ENCODE data around the gene SLC26A4.
A peak's percentile ranks its signal among the peaks of the same experiment; 100 is the strongest.

SLC26A4 gene

DNA sequence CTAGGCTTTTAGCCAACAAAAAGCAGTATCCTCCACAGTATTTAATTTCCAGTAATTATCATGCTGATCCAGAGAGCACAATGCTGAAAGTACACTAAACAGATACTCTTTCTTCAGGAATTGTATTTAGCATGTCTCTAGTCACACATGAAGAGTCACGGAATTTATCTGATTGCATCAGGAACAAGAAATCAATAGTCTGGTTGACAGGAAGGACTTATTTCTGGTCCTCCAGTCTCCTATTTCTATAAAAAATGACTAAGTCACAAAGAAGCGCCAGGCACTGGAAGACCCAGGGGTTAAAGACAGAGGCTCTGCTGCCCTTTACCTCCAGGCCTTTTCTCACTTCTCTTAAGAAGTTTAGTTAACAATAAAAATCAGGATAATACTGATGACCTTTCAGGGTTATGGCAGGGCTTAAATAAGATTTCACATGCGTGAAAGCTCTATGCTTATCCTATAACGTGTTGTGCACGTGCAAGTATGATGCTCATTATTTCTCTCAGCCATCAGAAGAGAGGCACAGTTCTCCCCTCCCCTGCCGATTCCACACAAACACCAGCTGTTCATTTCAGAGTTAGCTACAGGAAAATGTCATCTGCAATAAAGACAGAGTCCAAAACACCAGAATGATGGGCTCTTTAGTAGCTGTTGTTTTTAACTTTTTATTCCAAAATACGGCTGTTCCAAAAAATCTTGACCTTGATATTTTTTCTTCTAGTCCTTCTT, 36.9 kb downstream of the SLC26A4 start:
- DNase-seq, result peak in 1 of 14 donors; percentile 17

DNA sequence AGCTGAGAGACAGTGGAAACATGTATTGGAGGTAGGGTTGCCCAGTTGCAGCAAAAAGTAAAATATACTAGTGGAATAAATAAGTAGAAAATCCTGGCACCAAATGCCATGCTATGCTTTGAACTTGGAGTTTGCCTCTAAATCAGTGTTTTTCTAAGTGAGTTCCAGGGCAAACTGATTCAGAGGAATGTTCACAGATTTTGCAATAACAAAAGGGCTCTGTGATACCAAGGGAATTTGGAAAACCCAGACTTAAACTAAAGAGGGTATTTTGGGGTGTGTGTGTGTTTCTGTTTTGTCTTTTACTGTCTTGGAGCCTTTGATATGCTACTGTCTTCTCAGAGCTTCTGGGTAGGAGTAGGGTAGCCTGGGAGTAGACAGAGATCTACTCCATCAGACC, 39.9 kb downstream of the SLC26A4 start:
- no peak for DNase-seq

DNA sequence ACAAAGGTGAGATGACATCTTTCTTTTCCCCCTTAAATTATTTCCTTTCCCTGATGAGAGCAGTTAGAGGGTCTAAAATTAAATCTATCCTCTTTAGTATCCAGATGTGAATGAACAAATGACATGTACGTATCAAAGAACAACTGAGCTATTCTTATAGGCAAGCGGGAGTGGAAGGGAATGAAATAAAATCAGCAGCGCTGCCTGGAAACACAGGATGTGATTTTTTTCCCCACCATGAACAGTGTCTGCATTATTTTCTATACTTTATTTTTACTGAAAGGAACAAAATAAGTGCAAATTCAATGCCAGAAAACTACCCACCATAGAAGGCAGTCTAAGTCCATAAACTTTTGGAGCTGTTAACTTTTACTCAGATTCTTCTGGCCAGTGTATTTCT, 40.6 kb downstream of the SLC26A4 start:
- DNase-seq, result no peak

DNA sequence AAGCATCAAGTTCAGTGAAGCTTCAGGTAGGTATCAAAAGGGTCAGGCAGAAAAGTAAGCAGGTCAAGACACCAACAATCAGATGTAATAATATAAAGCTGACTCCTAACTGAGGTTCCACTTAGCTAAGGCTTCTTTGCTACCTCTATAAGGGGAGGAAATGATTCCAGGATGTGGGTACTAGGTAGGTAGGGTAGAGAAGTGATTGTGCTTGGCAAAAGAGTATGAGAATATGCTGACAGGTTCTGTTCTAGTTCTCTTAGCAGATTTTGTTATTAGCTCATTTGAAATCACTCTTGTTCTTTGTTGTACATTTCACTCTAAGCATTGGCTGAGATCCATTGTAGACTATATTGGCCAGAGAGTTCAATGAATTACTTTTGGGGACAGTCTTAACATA, 42.6 kb downstream of the SLC26A4 start:
- no peak for DNase-seq

DNA sequence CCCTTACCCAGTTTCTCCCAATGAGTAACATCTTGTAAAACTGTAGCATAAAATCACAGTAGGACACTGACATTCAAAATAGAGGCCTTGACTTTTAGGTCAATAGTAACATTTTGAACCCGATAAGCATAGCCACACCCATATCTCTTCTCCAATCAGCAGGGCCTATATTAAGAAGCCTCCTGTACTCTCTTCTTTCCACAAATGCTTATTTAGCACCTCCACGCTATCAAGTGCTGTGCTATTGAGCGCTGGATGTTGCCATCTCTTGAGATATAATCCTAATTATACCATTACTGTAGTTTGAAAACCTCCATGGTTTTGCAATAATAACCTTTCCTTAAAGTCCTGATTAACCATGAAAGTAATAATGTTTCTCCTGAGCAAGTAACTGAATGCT, 43.2 kb downstream of the SLC26A4 start:
- no peak for DNase-seq

DNA sequence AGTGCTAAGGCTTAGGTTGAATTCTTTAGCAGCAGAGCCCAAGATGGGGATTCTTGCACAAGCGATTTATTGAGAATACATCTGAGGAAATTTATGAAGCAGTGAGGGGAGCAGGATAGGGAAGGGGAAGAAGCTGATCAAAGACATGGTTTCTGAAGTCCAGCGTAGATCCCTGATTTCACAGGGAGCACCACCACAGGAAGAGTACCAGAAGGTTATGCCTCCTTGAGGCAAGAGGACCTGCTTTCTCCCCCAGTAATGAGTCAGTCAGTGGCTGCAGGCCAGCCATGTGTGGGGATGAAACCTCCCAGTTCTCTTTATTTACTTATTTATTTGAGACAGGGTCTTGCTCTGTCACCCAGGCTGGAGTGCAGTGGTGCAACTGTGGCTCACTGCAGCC, 48.3 kb downstream of the SLC26A4 start:
- no peak for DNase-seq

DNA sequence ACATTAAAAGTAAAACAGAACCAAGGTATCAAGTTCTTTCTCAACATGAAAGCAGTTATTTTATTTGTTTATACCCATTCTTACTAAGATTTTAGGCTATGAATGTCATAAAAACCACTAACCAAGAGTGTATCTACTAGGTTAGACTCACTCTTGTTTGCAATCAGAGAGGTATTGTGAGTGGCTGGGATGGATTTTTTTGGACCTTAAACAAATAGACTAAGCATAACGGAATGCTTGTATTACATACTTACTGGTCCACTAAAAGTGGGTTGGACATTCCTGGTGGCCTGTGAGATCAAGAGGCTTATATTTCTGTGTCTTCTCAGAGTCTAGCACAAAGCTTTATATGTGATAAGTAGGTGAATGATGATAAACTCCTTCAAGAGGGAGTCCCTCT, 50.7 kb downstream of the SLC26A4 start:
- DNase-seq, result no peak

DNA sequence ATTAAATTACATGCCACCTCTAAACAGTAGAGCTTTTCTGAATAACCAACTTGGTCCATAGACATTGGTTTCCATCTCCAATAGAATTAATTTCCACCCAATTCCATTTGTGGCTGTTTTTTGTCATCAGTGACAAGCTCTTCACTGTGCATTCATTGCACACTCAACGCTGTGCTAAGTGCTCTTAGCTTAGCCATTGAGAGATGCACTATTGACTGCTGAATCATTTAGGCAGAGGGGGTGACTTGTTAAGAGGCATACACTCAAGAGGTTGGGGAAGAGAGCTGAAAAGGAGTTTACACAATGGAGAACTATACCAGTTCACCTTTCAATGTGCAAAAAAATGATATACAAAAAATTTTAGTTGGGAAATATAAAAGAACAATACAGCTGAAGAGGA, 51.4 kb downstream of the SLC26A4 start:
- DNase-seq, result no peak

DNA sequence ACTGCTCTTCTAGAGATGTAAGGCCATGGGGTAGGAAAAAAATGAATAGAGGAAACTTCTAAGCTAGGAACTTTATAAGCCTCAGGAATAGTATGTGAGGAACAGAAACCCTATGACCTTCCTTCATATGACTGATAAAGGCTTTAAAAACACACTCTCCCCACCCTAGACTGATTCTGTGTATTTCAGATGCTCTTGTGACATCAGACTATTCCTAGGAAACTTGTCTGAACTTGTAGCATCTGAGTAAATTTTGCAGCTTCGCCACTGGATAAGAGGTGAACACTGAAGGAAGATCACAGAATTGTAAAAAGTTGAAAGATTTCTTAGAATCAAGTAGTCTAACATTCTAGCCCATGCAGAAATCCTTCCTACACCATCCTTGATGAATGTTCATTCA, 52.3 kb downstream of the SLC26A4 start:
- no peak for DNase-seq

DNA sequence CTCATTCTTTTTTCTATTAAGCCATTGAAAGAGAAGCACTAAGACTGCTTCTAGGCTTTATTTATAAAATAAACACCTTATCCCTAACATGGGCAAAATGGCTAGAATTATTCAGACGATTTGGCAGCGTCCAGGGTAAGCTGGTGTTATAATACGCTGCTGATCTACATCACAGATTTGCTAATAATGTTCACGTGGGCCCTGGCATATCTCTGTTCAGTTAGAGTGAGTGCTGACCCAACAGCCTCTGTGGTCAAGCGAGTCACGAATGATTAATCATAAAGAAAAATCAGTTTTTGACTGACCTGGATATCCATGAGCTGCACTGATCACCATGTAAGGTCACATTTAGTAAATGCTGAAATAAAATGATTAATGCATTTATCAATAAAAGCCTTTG, 54.9 kb downstream of the SLC26A4 start:
- DNase-seq, result no peak

DNA sequence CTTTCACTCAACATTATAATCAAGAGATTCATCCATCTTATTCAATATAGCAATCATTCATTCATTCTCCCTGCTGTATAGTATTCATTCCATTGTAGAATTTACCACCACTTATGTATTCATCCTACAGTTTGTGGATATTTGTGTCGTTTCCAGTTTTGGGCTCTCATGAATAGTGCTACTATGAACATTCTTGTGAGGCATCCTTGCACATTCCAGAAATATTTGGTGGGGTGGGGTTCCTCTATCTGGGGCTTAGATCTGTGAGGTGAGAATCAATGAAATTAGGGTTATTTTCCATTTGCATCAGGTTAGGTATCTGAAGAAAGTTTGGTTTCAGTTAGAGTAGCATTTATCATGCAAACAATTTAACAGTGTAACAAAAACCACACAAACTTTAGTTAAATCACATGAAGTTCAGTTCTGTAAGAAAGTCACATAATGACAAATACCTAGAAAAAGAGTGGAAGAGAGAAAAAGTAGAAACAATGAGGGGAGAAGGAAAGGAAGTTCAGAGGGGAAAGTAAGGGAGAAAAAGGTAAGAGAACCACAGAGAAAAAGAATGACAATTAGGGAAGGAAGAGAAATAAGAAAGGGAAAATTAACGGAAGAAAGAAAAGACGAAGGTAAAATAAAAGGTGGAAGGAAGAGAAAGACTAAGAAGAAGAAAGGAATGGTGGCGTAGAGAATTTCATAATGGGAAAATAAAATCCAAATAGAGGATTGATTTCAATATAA, 58.0 kb downstream of the SLC26A4 start:
- DNase-seq, result no peak

DNA sequence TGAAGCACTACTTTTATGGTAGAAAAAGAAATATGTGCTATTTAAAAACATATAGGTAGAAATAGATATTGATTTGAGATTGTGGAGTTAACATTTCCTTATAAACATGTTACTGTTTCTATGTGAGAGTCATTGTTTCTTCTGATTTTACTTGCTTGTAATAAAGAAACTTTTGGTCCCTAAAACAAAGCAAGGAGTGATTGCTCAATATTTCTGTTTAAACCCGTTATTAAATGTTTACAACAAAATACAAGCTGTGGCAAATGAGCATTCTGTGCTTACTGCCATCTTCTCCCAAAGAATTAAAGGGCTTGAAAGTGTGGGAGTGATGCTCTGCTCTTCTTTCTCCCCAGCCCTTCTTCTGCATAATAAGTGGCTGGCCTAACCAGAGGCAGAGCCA, 60.7 kb downstream of the SLC26A4 start:
- DNase-seq, result no peak

DNA sequence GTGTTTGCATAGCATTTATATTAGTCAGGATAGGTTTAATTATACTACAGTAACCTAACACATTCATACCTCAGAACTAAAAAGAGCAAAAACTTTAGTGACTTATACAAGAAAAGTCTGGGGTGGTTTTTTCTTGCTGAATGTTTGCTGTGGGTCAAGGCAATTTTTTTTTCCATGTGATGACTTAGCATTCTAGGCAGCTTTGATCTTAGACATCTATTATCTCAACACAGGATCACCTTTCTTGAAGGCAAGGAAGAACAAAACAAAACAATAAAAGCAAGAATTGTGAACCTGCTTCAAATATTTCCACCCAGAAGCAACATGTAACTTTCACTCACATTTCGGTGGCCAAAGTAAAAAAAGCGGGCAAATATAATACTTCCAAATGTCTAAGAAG, 62.6 kb downstream of the SLC26A4 start:
- DNase-seq, result no peak

DNA sequence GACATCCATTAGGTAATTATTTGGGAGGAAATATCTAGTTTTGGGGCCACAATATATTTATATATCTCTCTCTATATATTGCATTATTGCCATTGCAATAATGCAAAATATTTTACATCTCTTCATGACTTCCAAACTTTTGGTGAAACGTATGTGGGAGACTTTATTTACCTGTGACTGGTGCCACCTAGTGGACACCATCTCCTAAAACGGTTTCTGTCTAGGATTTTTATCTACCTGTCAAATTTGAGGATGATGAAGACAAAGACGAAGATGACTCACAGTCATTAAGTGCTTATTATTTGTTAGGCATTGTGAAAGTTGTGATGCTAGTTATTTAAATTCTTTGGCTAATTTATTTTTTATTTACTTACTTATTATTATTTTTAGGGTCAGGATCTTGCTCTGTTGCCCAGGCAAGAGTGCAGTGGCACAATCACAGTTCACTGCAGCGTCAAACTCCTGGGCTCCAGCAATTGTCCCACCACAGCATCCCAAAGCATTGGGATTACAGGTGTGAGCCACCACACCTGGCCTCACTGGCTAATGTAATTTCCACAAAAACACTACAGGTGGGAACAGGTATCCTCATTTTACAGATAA, 64.6 kb downstream of the SLC26A4 start:
- DNase-seq, result peak in 3 of 14 donors; percentile 1 to 18 (median 3)

DNA sequence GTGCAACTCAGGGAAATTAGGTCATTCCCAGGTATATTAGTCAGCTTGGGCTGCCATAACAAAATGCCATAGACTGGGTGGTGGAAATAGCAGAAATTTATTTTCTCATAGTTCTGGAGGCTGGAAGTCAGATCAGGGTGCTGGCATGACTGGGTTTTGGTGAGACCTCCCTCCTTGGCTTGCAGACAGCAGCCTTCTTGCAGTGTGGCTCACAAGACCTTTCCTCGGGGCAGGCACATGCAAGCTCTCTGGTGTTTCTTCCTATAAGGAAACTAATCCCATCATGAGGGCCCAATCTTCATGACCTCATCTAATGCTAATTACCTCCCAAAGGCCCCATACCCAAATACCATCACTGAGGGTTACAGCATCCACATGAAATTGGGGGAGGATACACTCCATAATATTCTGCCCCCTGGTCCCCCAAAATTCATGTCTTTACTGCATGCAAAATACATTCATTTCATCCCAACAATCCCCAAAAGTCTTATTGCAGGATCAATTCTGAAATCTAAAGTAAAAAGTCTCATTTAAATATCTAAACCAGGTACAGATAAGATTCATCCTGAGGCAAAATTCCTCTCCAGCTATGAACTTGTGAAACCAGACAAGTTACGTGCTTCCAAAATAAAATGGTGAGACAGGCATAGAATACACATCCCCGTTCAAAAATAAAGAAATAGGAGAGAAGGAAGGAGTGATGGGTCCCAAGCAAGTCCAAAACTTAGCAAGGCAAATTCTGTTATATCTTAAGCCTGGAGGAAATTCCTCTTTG, 65.9 kb downstream of the SLC26A4 start:
- DNase-seq, result no peak

DNA sequence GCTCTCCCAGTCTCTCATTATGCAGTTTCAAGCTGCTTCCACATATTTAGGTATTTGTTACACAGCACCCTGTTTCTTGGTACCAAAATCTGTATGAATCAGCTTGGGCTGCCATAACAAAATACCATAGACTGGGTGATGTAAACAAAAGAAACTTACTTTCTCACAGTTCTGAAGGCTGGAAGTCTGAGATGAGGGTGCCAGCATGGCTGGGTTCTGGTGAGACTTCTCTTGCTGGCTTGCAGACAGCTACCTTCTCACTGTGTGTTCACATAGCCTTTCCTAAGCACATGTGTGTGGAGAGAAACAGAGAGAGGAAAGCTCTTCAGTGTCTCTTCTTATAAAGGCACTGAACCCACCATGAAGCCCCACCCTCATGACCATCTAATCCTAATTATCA, 67.6 kb downstream of the SLC26A4 start:
- no peak for DNase-seq

DNA sequence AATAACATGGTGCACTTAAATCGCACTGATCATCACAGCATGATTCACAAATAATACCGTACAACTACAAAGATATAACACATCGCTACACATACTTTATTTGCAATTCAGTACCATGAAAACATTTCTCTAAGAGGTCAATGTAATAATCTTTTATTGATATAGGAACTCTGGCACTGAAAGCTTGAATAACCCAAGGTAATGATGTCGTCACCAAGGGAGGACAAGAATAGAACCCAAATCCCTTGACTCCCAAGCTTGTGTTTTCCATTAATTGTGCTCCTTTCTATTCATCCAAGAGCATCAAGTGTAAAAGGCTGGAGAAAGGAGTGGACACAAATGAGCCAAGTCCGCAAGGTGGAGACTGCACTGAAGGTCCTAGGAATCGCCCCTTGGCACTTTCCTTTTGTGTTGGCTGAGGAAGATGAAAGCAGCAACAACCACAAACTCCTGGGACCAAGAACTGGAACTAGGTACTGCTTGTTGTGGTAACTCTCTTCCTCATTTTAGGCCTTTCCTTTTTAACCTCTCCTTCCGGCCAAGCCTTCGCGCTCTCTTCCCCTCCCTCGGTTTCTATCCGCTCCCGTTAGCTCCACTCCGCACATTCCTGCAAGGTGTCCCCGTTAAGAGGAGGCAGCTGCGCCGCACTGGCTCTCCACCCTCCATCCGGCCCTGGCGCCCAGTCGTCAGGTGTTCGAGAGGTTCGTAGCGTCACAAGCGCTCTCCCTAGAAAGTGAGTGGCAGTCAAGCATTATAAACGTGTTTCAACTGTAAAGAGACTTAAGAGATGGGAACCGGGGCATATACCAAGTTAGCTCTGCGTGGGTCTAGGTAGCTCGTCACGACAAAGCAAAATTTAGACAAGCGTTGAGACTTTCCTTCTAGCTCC, 82.3 kb downstream of the SLC26A4 start:
- DNase-seq, result peak in 6 of 14 donors; percentile 47 to 84 (median 76)

DNA sequence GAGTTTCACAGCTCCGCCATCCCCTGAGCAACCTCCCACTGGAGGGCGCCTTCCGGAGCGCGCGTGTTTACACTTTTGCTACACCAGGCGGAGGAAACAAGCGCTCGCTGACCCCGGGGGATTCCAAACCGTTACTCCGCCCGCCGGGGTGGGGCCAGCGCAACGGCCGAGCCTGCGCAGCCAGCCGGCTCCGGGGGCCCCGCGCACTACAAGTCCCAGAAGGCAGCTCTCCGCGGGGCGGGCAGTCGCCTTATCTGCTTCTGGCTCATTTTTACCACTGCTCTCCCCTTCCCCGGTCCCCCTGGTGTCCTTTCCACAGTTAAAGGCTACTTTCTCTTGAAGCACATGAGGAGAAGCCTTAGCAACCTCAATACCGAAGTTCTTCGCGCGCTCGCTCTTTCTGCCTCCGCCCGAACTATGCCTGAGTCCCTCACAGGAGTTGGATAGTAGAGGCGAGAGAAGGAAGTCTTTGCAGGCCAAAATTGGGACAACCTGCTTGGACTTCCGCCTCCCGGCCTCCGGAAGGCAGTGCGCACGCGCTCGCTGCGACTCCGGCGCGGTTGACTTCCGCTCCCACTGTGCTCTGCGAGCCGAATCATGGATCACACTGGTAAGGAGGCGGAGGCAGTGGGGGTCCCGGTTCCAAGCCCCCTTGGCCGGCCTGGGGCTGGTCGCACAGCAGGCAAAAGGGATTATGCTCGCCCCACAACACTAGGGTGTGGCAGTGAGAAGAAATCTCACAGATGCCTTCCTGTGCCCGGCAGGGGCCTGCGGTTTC, 83.1 kb downstream of the SLC26A4 start, which contains the start of gene CBLL1:
CBLL1 (plus strand) TSS at position 576 of the 778 bp plus-strand sequence; CDS start at position 598, 22 bp downstream.
- DNase-seq, result peak; percentile 91 to 98 (median 96)

DNA sequence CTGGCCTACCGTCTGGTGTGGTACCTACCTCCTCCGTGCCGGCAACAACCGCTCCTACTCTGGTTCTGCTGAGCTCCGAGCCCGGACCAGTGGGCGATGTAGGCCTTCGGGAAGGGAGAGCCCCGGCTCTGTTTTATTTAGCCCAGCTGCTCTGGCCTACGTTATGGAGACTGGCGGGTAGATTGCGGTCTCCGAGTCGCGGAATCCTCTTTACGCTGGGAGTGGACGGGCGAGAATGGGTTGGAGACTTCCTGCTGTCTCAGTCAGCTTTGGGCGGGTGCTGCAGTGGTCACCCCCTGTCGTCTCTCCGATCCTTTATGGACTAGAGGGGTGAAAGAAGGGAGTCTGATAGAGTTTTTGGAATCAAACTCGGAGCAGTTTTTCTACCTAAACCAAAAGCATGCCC, 83.7 kb downstream of the SLC26A4 start:
- no peak for DNase-seq

DNA sequence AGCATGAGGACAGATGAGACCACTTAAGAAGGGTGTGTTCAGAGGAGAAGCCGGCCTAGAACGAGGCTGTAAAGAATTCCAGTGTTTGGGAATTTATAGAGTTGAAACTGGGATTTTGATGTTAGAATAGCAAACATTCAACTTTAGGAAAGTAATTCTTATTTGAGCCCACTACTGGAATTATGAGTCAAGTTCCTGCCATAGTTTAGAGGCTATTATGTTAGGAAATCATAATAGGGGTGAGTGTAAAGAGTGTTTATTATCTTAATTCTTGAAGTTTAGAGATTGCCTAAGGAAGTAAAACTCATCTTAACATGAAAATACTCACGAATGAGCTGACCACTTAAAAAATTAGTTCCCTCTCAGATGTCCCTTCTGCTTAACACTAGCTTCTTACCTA, 85.4 kb downstream of the SLC26A4 start:
- DNase-seq, result no peak

DNA sequence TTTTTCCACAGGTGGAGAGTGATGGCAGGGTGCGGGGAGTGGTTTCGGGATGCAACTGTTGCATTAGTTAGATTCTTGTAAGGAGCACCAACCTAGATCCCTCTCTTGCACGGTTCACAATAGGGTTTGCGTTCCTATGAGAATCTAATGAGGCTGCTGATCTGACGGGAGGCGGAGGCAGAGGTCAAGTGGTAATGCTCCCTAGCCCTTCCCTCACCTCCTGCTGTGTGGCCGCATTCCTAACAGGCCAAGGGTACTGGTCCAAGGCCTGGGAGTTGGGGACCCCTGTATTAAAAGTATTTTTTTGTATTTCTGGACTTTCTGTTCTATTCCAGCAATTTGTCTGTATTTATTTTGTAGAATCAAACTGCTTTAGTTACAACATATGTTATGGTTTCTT, 90.5 kb downstream of the SLC26A4 start:
- no peak for DNase-seq

All from C1 segment of cervical spinal cord (tissue), 14 donors.